Erythroblast (primary cell): ENCODE measurements around the gene MYLK.
"Not testable (repeated sequence)": the region's sequence is repeated elsewhere in the genome, so short reads cannot be mapped to it uniquely, and the experiment has no call there.

Experiments
- GATA1 ChIP-seq: IDR thresholded peaks from 2 replicates; pipeline ENCODE4 v1.6.1; 2011; ENCODE audit warnings: low read depth, mild to moderate bottlenecking, control low read depth, low read length, moderate library complexity
- POLR2A ChIP-seq: IDR thresholded peaks from 2 replicates; pipeline ENCODE4 v1.6.1; 2011; ENCODE audit warnings: mild to moderate bottlenecking, low read length

- TF ChIP-seq POLR2A, GATA1: not testable (repeated sequence)
Measured at GRCh38 chr3:123721095-123721689, 162.9 kb downstream of the MYLK start.
